HG02973 (cell line): Measurements from ENCODE around the gene RASGEF1B.

Experiments
- ATAC-seq: cut with Tn5 transposase; IDR thresholded peaks from one replicate; pipeline ENCODE4 v1.9.1; 2021; ENCODE audit warnings: moderate library complexity; ENCODE audit not compliant: unreplicated experiment

Gene RASGEF1B

GRCh38 chr4:81466841-81467671, 4.7 kb downstream of the RASGEF1B start:
- no peak for ATAC-seq

GRCh38 chr4:81465406-81466340, 6.0 kb downstream of the RASGEF1B start:
- no peak for ATAC-seq

DNA sequence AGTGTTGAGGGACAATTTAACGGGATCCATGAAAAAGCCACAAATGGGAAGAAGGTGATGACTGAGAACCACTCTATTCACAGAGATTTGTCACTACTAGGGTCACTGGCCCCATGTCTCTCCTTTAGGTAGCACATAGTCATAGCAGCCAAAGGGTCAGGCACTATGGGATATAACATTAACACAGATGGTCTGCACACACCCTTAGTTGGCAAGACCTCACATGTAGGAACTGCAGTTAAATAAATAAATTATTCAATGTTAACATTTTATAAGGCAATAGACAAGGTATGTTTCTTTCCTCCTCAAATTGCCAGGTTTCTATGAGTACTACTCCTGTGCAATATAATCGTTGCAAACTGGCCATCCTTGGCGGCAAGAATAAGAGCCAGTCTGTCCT, 10.9 kb downstream of the RASGEF1B start:
- ATAC-seq, result no peak

- no peak for ATAC-seq
These were observed 11.5 kb downstream of the RASGEF1B start for GRCh38 chr4:81460191-81460701.

DNA sequence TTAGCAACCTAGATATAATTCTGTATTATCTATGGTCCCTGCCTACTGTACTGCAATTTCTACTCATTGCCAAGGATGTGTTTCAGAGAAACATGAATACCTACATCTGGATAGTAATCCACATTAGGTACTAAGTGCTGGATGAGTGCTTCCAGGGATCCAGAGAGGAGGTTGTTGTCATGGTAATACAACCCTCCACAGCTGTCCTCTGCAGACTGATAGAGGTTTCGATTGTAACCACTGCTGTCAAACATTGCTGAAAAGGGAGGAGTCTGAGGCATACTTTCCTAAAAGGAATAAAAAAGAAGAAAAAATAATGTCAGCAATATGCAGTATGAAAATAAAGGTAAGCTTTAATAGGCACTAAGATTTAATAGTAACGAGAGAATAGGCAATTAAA, 12.5 kb downstream of the RASGEF1B start:
- ATAC-seq, result no peak

- no peak for ATAC-seq
These were observed 13.7 kb downstream of the RASGEF1B start for GRCh38 chr4:81457921-81458520.

GRCh38 chr4:81457345-81457744, 14.4 kb downstream of the RASGEF1B start:
- no peak for ATAC-seq

DNA sequence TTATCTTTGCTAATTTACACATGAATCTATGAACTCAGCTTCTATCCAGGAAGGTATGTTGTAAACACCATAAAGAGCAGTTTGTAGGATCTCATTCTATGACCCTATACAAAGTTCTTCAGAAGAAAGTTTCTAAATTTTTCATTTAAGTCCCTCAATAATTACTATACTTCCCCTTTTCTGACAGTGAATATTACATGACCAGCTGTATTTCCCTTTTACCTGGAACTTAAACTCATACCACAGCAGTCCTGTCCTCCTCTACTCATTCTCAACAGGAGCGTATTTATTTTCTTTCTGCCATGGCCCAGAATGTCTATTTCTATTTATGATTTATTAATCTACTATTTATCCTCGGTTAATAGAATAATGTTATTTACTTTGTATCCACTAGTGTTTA, 15.8 kb downstream of the RASGEF1B start:
- ATAC-seq, result no peak

- ATAC-seq, result no peak
These were observed 16.8 kb downstream of the RASGEF1B start for GRCh38 chr4:81454948-81455347.

DNA sequence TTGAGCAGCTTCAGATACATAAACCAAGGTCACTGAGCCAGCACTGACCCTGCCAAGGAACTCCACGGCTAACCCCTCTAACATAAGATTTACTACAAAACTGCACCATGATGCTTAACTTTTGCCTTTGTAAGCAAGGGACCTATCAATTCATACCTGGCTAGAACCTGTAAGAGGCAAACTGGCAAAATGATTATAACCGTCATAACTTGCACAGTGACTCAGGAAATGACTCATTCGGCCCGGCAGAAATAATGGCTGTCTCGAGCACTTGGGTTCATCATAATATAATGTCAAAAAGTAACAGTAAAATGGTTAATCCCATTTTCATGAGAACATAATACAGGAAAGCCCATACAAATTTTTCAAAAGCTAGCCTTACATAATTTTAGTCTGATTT, 17.2 kb downstream of the RASGEF1B start:
- ATAC-seq, result no peak

- no peak for ATAC-seq
These were observed 18.7 kb downstream of the RASGEF1B start for GRCh38 chr4:81453024-81453423.

DNA sequence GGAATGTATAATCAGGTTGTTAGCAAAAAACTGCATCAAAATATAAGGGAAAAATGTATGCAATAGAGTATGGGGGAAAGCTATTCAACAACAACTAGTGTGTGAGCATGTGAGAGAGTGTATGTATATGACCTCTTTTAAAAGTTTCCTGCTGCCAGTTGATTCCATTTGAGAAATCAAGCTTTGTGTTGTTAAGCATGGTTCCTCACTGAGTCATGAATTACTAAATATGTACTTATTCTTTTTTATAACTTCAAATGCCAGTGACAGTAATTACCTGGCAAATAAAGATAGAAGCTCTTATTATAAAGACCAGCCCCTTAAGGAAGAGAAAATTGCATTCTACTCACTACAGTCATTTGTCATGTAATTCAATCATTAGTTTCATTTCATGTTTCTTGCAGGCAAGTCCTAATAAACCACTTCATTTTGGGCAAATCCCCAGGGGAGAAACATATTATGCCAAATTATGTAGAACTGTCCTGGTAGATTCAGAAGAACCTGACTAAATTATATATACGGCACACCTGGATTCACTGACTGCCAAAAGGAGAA, 19.2 kb downstream of the RASGEF1B start:
- ATAC-seq, result no peak

- no peak for ATAC-seq
These were observed 22.7 kb downstream of the RASGEF1B start for GRCh38 chr4:81449015-81449414.

DNA sequence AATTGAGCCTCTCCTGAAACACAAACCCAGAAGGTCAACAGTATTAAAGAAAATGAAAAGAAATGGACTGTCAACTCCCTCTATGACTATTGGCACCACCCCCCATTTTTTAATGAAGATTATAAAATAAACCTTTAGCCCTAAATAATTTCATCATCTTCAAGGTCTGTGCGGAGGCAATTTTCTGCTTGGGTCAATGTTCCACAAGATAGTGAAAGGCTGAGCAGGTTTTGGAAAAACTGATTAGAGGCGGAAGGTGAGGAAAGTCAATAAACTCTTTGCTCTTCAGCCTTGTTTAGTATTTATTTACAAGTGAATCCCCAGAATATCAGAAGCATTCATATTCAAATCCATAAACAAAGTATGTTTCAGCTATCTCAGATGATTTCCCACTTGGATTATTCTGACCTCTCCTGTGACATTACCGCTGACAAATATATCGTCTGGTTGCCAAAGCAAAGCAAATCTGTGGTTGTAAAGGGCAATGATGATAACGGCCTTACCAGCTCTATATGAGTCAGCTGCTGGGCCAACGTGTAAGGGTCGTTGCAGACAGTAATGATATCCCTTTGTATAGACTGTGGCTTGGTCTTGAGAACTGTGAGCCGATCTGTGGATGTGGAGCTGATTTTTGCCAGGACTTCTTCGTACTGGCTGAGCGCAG, 24.0 kb downstream of the RASGEF1B start:
- ATAC-seq, result no peak

GRCh38 chr4:81446634-81447033, 25.1 kb downstream of the RASGEF1B start:
- ATAC-seq, result no peak

- ATAC-seq, result no peak
These were observed 26.5 kb downstream of the RASGEF1B start for GRCh38 chr4:81445196-81445595.

DNA sequence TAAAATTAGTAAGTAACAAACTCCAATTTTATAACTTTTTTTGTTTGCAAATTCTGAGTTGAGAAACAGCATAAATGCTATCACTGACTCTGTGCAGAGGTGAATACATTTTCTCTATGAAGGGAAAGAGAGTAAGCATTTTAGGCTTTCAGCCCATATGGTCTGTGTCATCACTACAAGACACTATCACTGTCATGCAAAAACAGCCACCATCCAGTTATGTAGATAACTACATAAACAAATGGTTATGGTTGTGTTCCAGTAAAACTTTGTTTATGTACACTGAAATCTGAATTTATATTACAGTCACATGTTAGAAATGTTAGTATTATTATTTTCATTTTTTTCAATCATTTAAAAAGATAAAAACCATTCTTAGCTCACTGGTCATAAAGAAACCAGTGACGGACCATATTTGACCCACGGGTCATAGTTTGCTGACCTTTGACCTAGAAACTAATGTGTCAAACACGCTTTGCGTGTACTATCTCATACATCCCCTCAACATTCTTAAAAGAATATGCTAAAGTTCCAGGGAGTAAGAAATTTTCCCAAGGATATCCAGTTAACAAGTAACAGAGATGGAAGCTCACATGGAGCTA, 29.1 kb downstream of the RASGEF1B start:
- ATAC-seq, result no peak

DNA sequence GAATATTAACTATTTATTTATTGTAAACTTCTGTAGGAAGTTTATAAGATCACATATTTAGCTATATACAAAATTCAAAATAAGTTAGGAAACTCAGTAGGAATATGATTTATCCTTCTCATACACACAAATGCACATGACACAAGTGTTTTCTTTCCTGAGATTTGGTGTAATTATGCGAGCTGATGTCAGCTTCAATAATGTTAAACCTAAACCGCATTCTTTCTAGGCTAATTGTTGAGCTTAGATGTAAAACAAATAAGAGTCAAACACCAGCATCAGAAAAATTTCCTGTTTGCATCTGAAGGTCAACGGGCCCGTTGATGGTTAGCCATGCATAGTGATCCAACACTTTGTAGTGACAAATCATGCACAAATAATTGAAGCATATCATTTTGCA, 30.8 kb downstream of the RASGEF1B start:
- no peak for ATAC-seq

- no peak for ATAC-seq
These were observed 34.6 kb downstream of the RASGEF1B start for GRCh38 chr4:81436941-81437574.

GRCh38 chr4:81436096-81436495, 35.6 kb downstream of the RASGEF1B start:
- no peak for ATAC-seq
